Activated naive CD4-positive, alpha-beta T cell treated with anti-CD3 and anti-CD28 coated beads, Interleukin-2, amount 10 ng/mL, durations not matched to agents 7 days and 5 days (primary cell): ENCODE results near the gene CAMKK1.

Experiments
- CTCF ChIA-PET: fragments of 350-600 bp; sonication (Branson Sonifier 250); formaldehyde crosslinking; loops from one replicate; lab custom pipeline; 2021; ENCODE audit warnings: antibody characterized with exemption; lab: Charles Lee
- DNase-seq: peaks from one replicate; pipeline ENCODE4 v3.0.0-alpha.2; 2020
- H3K27ac Mint-ChIP-seq: one replicate; pipeline ENCODE4 v1.8.0; 2021; ENCODE audit warnings: mild to moderate bottlenecking, moderate library complexity, mixed read lengths
- H3K27me3 Mint-ChIP-seq: one replicate; pipeline ENCODE4 v1.8.0; 2021; ENCODE audit warnings: mild to moderate bottlenecking, mixed read lengths
- H3K36me3 Mint-ChIP-seq: one replicate; pipeline ENCODE4 v1.8.0; 2021; ENCODE audit warnings: mixed read lengths
- H3K4me1 Mint-ChIP-seq: one replicate; pipeline ENCODE4 v1.8.0; 2021; ENCODE audit warnings: mixed read lengths
- H3K4me3 Mint-ChIP-seq: one replicate; pipeline ENCODE4 v1.8.0; 2021; ENCODE audit warnings: mild to moderate bottlenecking, moderate library complexity, mixed read lengths
- H3K9me3 Mint-ChIP-seq: one replicate; pipeline ENCODE4 v1.8.0; 2021; ENCODE audit warnings: mixed read lengths

CAMKK1 gene

DNA sequence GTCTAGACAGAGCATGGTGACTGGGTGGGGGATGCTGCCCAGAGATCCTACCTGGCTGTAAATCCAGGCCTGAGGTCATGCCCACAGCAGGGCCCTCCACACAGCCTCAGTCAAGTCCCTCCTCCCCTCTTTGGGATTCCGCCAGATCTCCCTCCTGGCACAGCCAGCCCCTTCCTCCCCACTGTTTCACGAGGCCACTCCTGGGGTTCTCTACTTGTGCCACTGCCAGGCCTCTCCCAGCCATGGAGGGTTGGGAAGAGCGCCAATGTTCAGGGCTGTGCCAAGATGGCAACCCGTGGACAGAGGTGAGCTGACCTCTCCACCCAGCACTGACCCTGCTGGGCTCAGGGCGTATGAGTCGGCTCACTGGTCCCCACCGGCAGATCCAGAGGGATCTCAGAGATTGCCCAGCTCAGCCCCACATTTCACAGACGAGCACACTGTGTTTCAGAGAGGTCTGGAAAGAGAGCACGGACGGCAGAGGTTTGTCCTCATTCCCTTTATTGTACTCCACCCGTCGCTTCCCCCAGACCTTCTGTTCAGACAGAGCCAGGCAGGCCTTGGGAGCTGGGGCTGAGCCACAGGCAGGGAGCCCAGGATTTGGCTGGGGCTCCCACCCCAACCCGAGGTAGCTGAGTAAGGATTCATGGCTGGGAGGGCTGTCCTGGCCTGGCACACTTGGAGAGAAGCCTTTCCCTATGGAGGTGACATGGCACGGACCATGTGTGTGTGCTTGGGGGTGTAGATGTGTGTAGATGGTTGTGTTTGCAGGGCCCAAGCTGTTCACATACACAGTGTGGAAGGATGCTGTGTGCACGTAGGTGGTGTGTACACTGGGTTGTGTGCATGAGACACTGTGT is 3.5 kb upstream of the CAMKK1 start:
- Mint-ChIP-seq H3K4me3 (no peak overlapping the region), H3K36me3 (no peaks in the 10 kb centered on the region), H3K9me3 (no peaks in the 10 kb centered on the region), H3K4me1 (peaks cover 24% of the 10 kb centered on the region), H3K27ac (no peak overlapping the region), H3K27me3 (peaks cover 45% of the 10 kb centered on the region)
- no peak for DNase-seq
- CTCF ChIA-PET: interaction anchor here (1.6 kb wide), 1 partner anchor 33 kb away, joined by 6 read pairs; no protein-coding TSS in a partner anchor

DNA sequence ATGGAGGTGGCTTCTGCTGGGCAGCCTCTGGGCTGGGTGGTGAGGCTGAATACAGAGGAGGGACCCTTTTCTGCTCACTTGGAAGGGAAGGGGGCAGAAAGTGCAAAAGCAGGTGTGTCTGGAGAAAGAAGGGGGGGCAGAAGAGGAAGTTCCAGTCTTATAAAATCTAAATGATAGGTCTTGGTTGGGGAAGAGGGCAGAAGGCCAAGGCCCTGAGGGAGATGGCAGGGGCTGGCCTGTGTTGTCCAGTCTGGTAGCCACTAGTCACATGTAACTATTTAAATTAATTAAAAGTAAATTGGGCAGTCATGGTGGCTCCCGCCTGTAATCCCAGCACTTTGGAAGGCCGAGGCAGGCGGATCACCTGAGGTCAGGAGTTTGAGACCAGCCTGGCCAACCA is 2.5 kb upstream of the CAMKK1 start:
- Mint-ChIP-seq H3K36me3 (no peaks in the 10 kb centered on the region), H3K27ac (no peak overlapping the region), H3K9me3 (no peaks in the 10 kb centered on the region), H3K4me1 (peaks cover 30% of the 10 kb centered on the region), H3K27me3 (peaks cover 50% of the 10 kb centered on the region), H3K4me3 (no peak overlapping the region)
- CTCF ChIA-PET: no interaction called here
- DNase-seq: no peak

DNA sequence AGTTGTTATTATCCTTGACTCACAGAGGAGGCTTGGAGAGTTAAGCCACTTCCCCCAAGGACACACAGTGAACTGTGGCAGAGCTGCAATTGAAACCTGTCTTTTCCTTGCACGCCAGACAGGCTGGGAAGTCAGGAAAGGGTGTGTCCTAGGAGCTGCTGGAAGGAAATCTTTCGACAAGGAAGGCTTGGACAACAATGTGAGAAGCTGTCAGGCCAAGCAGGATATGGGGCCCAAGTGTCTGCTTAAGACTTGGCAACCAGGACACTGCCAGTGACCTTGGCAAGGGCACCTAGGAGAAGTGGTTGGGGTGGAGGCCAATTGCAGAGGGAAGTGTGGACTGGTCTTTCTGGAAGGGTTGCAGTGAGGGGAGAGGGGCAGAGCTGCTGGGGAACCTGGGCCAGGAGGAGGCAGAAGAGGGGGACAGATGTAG is 2.1 kb upstream of the CAMKK1 start:
- no peak overlapping the region for H3K4me3 Mint-ChIP-seq
- no peak overlapping the region for H3K27ac Mint-ChIP-seq
- H3K9me3 Mint-ChIP-seq: no peaks in the 10 kb centered on the region
- H3K4me1 Mint-ChIP-seq: peaks cover 32% of the 10 kb centered on the region
- no peak for DNase-seq
- CTCF ChIA-PET: interaction anchor here (1.2 kb wide), 1 partner anchor 12 kb away, joined by 4 read pairs; no protein-coding TSS in a partner anchor
- no peaks in the 10 kb centered on the region for H3K36me3 Mint-ChIP-seq
- peaks cover 51% of the 10 kb centered on the region for H3K27me3 Mint-ChIP-seq

DNA sequence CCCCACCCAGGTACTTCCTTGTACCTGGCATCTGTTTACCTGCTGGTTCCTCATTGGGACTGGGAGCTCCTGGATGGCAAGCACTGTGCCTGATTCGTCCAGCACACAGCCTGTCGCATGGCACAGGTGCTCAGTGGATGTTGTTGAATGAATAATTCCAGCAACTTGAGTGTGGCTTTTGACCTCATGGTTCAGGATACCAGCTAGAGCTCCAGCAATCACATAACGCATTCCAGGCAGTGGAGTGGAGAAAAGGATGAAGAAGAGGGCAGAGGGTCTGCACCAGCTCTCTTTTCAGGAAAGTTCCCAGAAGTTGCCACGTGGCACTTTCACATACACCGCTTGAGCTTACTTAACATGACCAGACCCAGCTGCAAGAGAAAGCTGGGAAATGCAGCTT is 1.3 kb upstream of the CAMKK1 start:
- H3K4me3 Mint-ChIP-seq: peak overlapping the region; percentile 83
- no peak overlapping the region for H3K27ac Mint-ChIP-seq
- peaks cover 32% of the 10 kb centered on the region for H3K4me1 Mint-ChIP-seq
- CTCF ChIA-PET: interaction anchor here (0.7 to 1.2 kb wide), 2 partner anchors 13 to 49 kb away, joined by 4 read pairs; no protein-coding TSS in a partner anchor
- no peaks in the 10 kb centered on the region for H3K36me3 Mint-ChIP-seq
- DNase-seq: no peak
- H3K9me3 Mint-ChIP-seq: no peaks in the 10 kb centered on the region
- H3K27me3 Mint-ChIP-seq: peaks cover 43% of the 10 kb centered on the region

DNA sequence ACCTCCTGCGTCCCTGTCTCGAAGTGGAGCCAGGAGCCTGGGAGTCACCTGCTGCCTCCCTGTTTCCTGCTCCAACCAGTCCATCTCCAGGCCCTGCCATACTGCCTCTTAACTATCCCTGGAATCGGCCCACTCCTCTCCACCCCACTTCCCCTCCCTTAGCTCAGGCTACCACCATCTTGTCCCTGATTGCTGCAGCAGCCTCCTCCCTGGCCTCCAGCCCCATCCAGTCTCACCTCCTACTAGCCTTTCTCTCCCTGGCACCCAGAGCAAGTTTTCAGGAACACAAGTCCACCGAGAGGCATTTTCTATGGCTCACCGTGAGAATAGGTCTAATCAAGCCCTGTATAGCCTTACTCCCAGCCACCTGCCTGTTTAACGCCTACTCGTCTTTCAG is 865 bp upstream of the CAMKK1 start:
- Mint-ChIP-seq H3K4me3 (peak overlapping the region; percentile 83), H3K27me3 (peaks cover 39% of the 10 kb centered on the region), H3K9me3 (no peaks in the 10 kb centered on the region), H3K27ac (peak overlapping the region; percentile 9), H3K36me3 (no peaks in the 10 kb centered on the region), H3K4me1 (peaks cover 32% of the 10 kb centered on the region)
- CTCF ChIA-PET: interaction anchor here (0.7 to 1.2 kb wide), 2 partner anchors 13 to 49 kb away, joined by 4 read pairs; no protein-coding TSS in a partner anchor
- no peak for DNase-seq

DNA sequence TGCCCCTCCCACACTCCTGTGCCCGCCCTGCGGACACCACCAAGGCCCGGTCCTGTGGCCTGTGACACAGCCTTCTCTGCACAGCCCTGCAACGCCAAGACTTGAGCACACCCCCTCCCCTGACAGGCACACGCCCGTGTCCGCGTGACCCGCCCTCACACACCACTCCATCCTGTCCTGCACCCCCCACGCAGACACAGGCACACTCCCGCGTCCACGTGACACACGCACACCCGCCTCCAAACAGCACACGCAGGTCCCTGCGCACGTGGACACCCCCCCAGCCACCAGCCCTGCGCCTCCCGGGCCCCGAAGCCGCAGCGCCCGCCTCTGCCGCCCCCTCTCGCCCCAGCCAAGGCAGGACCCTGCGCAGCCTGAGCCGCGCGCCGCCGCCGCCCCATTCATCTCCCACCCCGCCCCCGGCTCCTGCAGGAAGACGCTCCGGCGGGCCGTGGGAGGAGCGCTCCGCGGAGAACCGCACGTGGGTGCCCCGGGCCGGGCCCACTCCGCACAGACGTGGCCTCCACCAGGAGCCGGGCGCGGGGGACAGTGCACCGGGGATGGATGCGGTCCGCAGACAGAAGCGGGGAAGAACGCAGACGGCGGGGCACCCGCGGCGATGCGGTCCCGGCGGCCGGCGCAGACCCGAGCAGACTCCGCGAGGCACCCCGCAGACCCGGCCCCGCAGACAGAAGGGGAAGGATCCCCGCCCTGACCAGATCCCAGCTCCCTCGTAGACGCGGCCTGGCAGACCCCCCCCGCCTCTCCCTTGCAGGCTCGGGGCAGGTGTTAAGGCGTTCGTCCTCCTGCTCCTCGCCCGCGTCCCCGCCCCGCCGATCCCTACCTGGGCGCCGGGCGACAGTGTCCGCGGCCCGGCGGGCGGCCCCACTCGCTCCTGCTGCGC is 506 bp downstream of the CAMKK1 start:
- Mint-ChIP-seq H3K27me3 (peaks cover 27% of the 10 kb centered on the region), H3K27ac (peak overlapping the region; percentile 80), H3K4me3 (peak overlapping the region; percentile 79), H3K36me3 (no peaks in the 10 kb centered on the region), H3K4me1 (peaks cover 40% of the 10 kb centered on the region), H3K9me3 (no peaks in the 10 kb centered on the region)
- peak; percentile 90 for DNase-seq
- CTCF ChIA-PET: no interaction called here

DNA sequence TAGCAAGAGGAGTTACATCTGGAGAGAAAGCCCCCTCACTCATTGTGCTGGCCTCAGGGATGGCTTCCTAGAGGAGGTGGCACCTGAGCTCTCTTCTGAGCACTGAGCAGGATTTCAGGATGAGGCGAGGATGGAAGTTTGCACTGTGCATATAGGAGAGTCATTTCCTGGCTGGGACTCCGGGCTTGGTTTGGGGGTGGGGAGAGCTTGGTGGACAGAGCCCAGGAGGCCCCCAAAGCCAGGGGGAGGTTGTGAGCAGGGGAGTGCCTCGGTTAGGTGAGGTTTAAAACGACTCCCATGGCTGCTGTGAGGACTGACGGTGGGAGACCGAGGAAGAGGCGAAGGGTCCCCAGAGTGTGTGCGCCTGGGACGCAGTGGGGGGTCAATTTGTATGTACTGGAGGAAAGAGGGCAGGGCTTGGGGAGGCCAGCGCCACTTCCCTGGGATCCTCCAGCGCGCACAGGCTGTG is 1.2 kb downstream of the CAMKK1 start:
- Mint-ChIP-seq H3K4me3 (peak overlapping the region; percentile 79), H3K27me3 (peaks cover 26% of the 10 kb centered on the region), H3K9me3 (no peaks in the 10 kb centered on the region), H3K36me3 (no peaks in the 10 kb centered on the region), H3K4me1 (peaks cover 47% of the 10 kb centered on the region), H3K27ac (peak overlapping the region; percentile 34)
- CTCF ChIA-PET: interaction anchor here (0.6 kb wide), 1 partner anchor 154 kb away, joined by 3 read pairs; no protein-coding TSS in a partner anchor
- no peak for DNase-seq

DNA sequence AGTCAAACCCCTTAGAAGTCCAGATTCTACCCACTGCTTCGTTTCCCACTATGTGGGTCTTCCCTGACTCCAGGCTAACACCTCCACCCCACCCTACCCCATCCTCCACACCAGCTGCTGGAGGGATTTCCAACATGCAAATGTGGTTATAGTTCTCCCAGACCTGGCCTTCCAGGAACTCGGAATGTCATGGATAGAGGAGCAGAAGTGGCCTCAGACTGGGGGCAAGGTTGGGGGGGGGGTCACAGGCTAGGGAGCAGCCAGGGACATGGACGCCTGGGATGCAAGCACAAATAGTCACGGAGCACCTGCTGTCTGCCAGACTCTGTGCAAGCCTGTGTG is 2.0 kb downstream of the CAMKK1 start:
- H3K27ac Mint-ChIP-seq: no peak overlapping the region
- H3K9me3 Mint-ChIP-seq: no peaks in the 10 kb centered on the region
- H3K27me3 Mint-ChIP-seq: peaks cover 26% of the 10 kb centered on the region
- no peak for DNase-seq
- peak overlapping the region; percentile 79 for H3K4me3 Mint-ChIP-seq
- CTCF ChIA-PET: interaction anchor here (1.2 kb wide), 1 partner anchor 23 kb away, joined by 3 read pairs; no protein-coding TSS in a partner anchor
- no peaks in the 10 kb centered on the region for H3K36me3 Mint-ChIP-seq
- H3K4me1 Mint-ChIP-seq: peaks cover 54% of the 10 kb centered on the region

DNA sequence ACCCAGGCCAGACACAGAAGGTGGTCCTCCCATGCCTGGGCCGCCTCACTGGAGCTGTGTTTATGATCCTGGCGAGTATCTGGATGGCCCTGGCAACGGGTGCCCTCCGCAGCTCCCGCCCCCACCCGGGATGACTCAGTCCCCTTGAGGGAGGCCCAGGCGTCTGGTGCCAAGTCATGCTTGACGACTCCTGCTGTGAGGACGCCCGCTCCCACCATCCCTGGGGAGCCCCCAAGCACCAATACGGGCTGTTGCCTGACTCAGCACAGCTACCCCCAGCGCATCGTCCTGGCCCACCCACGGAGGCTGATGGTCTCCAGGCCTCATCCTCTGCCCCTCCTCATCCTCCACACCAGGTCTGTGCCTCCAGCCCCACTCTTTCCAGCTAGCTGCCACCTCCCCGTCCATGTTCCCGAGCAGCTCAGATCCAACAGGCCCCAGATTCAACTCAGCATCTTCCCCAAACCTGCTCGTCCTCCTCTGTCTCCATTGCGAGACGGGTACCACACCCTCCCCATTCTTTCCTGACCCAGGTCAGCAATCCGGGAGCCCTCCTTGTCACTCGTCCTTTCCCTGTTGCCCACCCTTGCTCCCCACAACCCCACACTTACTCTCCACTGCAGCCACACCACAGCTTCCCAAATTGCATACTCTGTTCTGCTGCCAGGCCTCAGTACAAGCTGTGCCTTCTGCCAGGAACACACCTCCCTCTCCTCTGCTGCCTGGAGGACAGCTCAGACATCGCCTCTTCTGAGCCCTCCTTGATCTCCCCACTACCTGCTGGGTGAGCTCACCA is 2.6 kb downstream of the CAMKK1 start:
- peaks cover 54% of the 10 kb centered on the region for H3K4me1 Mint-ChIP-seq
- no peak overlapping the region for H3K27ac Mint-ChIP-seq
- H3K9me3 Mint-ChIP-seq: no peaks in the 10 kb centered on the region
- CTCF ChIA-PET: interaction anchor here (1.2 kb wide), 1 partner anchor 24 kb away, joined by 3 read pairs; no protein-coding TSS in a partner anchor
- peaks cover 26% of the 10 kb centered on the region for H3K27me3 Mint-ChIP-seq
- DNase-seq: no peak
- H3K4me3 Mint-ChIP-seq: no peak overlapping the region
- H3K36me3 Mint-ChIP-seq: no peaks in the 10 kb centered on the region

DNA sequence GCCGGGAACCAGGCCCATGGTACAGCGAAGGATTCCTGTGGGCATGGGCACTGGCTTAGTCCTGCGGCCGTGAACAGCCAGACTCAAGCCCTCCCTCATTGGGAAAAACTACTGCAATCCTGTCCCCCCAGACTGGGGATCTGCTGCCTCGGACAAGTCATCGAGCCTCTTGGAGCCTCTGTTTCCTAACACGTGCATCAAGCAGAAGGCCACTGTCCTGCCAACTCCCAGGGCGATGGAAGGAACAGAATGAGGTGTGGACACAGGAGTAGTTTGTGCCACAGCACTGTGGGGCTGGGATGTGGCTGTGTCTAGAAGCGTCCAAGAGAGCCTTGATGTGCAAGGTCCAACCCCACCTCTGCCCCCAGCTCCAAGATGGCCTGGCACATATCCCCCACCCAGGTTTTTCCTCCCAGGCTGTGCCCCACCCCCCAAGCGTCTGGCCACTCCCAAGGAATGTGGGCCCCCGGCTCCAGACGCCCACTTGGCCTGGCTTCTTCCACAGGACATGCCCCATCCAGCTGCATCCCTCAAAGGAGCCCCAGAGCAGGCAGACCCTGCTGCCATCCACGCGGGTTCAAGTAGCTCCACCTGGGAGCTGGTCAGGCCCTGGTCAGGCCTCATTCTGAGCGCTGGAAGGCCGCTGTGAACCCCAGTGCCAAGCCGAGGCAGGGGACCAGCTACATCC is 3.4 kb downstream of the CAMKK1 start:
- H3K27me3 Mint-ChIP-seq: peaks cover 26% of the 10 kb centered on the region
- no peak for DNase-seq
- H3K36me3 Mint-ChIP-seq: no peaks in the 10 kb centered on the region
- no peaks in the 10 kb centered on the region for H3K9me3 Mint-ChIP-seq
- no peak overlapping the region for H3K27ac Mint-ChIP-seq
- CTCF ChIA-PET: interaction anchor here (1.1 to 1.2 kb wide), 2 partner anchors 24 to 25 kb away, joined by 3 read pairs; no protein-coding TSS in a partner anchor
- no peak overlapping the region for H3K4me3 Mint-ChIP-seq
- peaks cover 52% of the 10 kb centered on the region for H3K4me1 Mint-ChIP-seq

DNA sequence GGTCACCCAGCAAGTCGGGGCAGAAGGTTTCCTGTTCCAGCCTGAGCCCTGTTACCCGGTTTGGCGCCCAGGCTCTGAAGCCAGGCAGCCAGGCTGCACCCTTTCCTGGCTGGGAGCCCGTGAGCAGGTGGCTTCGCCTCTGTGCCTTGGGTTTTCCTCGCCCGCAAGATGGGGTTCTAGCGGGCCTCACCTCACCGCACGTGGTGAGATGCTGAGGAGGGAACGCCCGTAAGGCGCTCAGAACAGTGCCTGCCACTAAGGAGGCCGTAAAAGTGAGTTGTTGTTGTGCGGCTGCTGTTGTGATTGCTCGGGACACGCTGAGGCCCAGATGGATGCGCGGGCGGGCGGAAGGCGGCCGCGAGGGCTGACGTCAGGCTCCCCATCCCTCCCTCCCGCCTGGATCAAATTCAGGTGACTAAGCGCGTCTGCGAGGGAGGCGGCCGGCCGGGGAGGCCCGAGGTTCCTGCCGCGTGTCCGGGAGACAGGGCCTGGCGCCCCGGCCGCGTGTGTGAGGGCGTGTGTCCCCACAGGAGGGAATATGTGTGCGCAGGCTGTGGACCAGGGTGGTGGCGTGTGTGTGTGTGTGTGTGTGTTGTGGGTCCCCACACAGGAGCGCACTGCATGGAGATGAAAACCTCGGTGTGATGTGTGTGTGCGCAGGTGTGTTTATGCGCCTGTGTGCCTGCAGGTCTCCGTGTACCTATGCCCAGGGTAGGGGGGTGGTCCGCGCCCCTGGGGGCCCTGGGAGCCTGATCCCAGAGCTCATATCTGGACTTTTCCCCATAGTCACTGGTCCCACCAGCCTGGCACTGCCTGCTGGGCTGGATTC is 4.3 kb downstream of the CAMKK1 start:
- H3K4me1 Mint-ChIP-seq: peaks cover 42% of the 10 kb centered on the region
- CTCF ChIA-PET: interaction anchor here (1.1 kb wide), 1 partner anchor 25 kb away, joined by 3 read pairs; no protein-coding TSS in a partner anchor
- no peak for DNase-seq
- H3K27me3 Mint-ChIP-seq: peaks cover 26% of the 10 kb centered on the region
- H3K9me3 Mint-ChIP-seq: no peaks in the 10 kb centered on the region
- no peaks in the 10 kb centered on the region for H3K36me3 Mint-ChIP-seq
- no peak overlapping the region for H3K4me3 Mint-ChIP-seq
- H3K27ac Mint-ChIP-seq: no peak overlapping the region

DNA sequence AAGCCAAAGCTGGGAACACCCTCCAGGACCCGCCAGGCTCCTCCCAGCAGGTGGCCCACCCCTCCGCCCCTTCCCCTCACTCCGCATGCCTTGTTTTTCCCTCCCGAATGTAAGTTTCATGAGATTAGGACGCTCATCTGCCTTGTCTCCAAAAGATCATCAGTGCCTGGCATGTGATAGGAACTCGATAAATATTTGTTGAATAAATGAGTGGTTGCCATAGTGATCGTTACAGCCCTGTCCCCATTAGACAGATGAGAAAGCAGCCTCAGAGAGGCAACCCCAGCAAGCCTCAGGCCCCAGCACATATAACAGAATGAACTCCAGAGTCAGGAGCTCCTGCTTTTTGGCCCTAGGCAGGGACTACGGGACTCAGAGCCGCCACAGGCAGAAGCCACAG is 5.0 kb downstream of the CAMKK1 start:
- H3K4me3 Mint-ChIP-seq: no peak overlapping the region
- no peak overlapping the region for H3K27ac Mint-ChIP-seq
- CTCF ChIA-PET: no interaction called here
- no peak for DNase-seq
- peaks cover 22% of the 10 kb centered on the region for H3K27me3 Mint-ChIP-seq
- peaks cover 1% of the 10 kb centered on the region for H3K36me3 Mint-ChIP-seq
- H3K9me3 Mint-ChIP-seq: no peaks in the 10 kb centered on the region
- peaks cover 39% of the 10 kb centered on the region for H3K4me1 Mint-ChIP-seq
